Fibroblast of pulmonary artery (primary cell): Measurements from ENCODE around the gene SYT1.
"Not testable (repeated sequence)": the region's sequence is repeated elsewhere in the genome, so short reads cannot be mapped to it uniquely, and the experiment has no call there.

Experiments
- DNase-seq: peaks from one replicate; pipeline ENCODE4 v3.0.0-alpha.2; 2010; ENCODE audit warnings: low read depth
- H3K4me3 ChIP-seq: replicated peaks from 2 replicates; pipeline ENCODE4 v1.5.1; 2011; ENCODE audit warnings: low read depth, mild to moderate bottlenecking, control low read depth, low read length, moderate library complexity
- CTCF ChIP-seq: IDR thresholded peaks from 2 replicates; pipeline ENCODE4 v1.5.1; 2011; ENCODE audit warnings: mild to moderate bottlenecking, control low read depth, low read length, inconsistent platforms; ENCODE audit errors: missing control alignments

Gene SYT1

GRCh38 chr12:79016181-79016580, 151.6 kb downstream of the SYT1 start:
- DNase-seq = no peak

GRCh38 chr12:79019672-79020071, 155.1 kb downstream of the SYT1 start:
- no peak for DNase-seq
- H3K4me3 ChIP-seq = no peak overlapping the region
- no peak for TF ChIP-seq CTCF

More at GRCh38 chr12:79016181-79016580, 151.6 kb downstream of the SYT1 start:
- no peak for TF ChIP-seq CTCF
- H3K4me3 ChIP-seq = no peak overlapping the region

GRCh38 chr12:79020106-79020505, 155.5 kb downstream of the SYT1 start:
- H3K4me3 ChIP-seq = no peak overlapping the region
- peak; percentile 14 for DNase-seq
- TF ChIP-seq CTCF = no peak

GRCh38 chr12:79021021-79021420, 156.4 kb downstream of the SYT1 start:
- no peak for DNase-seq
- TF ChIP-seq CTCF = no peak
- no peak overlapping the region for H3K4me3 ChIP-seq

GRCh38 chr12:79023261-79023660, 158.7 kb downstream of the SYT1 start:
- H3K4me3 ChIP-seq = no peak overlapping the region
- DNase-seq = peak; percentile 31
- no peak for TF ChIP-seq CTCF

- no peak overlapping the region for H3K4me3 ChIP-seq
- no peak for TF ChIP-seq CTCF
- DNase-seq = peak; percentile 43
Observed at GRCh38 chr12:79023784-79024183, 159.2 kb downstream of the SYT1 start.

- no peak for DNase-seq
- no peak overlapping the region for H3K4me3 ChIP-seq
- TF ChIP-seq CTCF = no peak
Observed at GRCh38 chr12:79033788-79034187, 169.2 kb downstream of the SYT1 start.

GRCh38 chr12:79044748-79045147, 180.2 kb downstream of the SYT1 start:
- not testable (repeated sequence) for DNase-seq, H3K4me3 ChIP-seq

GRCh38 chr12:79045149-79045703, 180.7 kb downstream of the SYT1 start:
- H3K4me3 ChIP-seq, DNase-seq: not testable (repeated sequence)
